B cell (primary cell): ENCODE results near the gene PRUNE1.

ENCODE experiments used
- EZH2 ChIP-seq: IDR thresholded peaks from 2 replicates; pipeline ENCODE4 v1.6.1; 2012; ENCODE audit warnings: borderline replicate concordance, low read depth, mild to moderate bottlenecking, moderate library complexity, low read length; ENCODE audit not compliant: insufficient read depth, poor library complexity, severe bottlenecking
- TF ChIP-seq, protein P1 (sequence below): fragments of 200-600 bp; IDR thresholded peaks from one replicate; pipeline ENCODE4 v1.8.0; 2022; ENCODE audit warnings: antibody characterized with exemption, mild to moderate bottlenecking

DNA sequence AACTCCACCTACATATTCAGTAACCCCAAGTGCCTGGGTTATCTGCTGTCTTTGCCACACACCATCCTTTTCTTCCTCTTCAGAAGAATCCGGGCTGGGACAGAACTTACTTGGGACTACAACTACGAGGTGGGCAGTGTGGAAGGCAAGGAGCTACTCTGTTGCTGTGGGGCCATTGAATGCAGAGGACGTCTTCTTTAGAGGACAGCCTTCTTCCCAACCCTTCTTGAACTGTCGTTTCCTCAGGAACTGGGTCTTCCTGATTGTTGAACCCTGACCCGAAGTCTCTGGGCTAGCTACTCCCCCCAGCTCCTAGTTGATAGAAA lies 44.1 kb upstream of the PRUNE1 start:
- TF ChIP-seq, protein P1, sequence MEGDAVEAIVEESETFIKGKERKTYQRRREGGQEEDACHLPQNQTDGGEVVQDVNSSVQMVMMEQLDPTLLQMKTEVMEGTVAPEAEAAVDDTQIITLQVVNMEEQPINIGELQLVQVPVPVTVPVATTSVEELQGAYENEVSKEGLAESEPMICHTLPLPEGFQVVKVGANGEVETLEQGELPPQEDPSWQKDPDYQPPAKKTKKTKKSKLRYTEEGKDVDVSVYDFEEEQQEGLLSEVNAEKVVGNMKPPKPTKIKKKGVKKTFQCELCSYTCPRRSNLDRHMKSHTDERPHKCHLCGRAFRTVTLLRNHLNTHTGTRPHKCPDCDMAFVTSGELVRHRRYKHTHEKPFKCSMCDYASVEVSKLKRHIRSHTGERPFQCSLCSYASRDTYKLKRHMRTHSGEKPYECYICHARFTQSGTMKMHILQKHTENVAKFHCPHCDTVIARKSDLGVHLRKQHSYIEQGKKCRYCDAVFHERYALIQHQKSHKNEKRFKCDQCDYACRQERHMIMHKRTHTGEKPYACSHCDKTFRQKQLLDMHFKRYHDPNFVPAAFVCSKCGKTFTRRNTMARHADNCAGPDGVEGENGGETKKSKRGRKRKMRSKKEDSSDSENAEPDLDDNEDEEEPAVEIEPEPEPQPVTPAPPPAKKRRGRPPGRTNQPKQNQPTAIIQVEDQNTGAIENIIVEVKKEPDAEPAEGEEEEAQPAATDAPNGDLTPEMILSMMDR: no peak
- no peak for TF ChIP-seq EZH2
